Loucy (cell line): Measurements from ENCODE around the gene HDGFL2.

Source experiments
- H2AFZ ChIP-seq: fragments of 200-600 bp; sonication (generic); 2 replicates; pipeline ENCODE4 v1.6.0; 2016; ENCODE audit warnings: antibody characterized with exemption, mild to moderate bottlenecking, low read length, moderate library complexity
- H3F3A ChIP-seq: fragments of 200-600 bp; 2 replicates; pipeline ENCODE4 v1.6.0; 2016; ENCODE audit warnings: antibody characterized with exemption, low read depth, mild to moderate bottlenecking
- H3K27me3 ChIP-seq: fragments of 200-600 bp; sonication (generic); 2 replicates; pipeline ENCODE4 v1.6.1; 2014; ENCODE audit warnings: low read length, mild to moderate bottlenecking; ENCODE audit not compliant: insufficient read depth, poor library complexity, severe bottlenecking
- H3K36me3 ChIP-seq: fragments of 200-600 bp; sonication (generic); 2 replicates; pipeline ENCODE4 v1.6.1; 2016; ENCODE audit warnings: low read length; ENCODE audit not compliant: insufficient read depth
- H3K4me1 ChIP-seq: fragments of 200-600 bp; sonication (generic); 2 replicates; pipeline ENCODE4 v1.5.1; 2014; ENCODE audit warnings: low read length, mild to moderate bottlenecking; ENCODE audit not compliant: insufficient read depth, poor library complexity, severe bottlenecking
- H3K4me2 ChIP-seq: fragments of 200-600 bp; sonication (generic); 2 replicates; pipeline ENCODE4 v1.6.0; 2014; ENCODE audit warnings: antibody characterized with exemption, low read length, low read depth, mild to moderate bottlenecking; ENCODE audit not compliant: poor library complexity, severe bottlenecking
- H3K4me3 ChIP-seq: fragments of 200-600 bp; sonication (generic); 2 replicates; pipeline ENCODE4 v1.5.1; 2014; ENCODE audit warnings: low read length, mild to moderate bottlenecking, mixed read lengths; ENCODE audit not compliant: poor library complexity, severe bottlenecking
- H3K79me2 ChIP-seq: fragments of 200-600 bp; sonication (generic); 2 replicates; pipeline ENCODE4 v1.6.1; 2014; ENCODE audit warnings: low read length; ENCODE audit not compliant: insufficient read depth
- H3K9ac ChIP-seq: fragments of 200-600 bp; sonication (generic); 2 replicates; pipeline ENCODE4 v1.6.0; 2014; ENCODE audit warnings: mild to moderate bottlenecking, low read depth, low read length, moderate library complexity; ENCODE audit not compliant: poor library complexity, severe bottlenecking
- H3K9me2 ChIP-seq: fragments of 200-600 bp; sonication (generic); replicated peaks from 2 replicates; pipeline ENCODE4 v1.6.1; 2016; ENCODE audit warnings: low read depth, low read length, mixed read lengths
- H3K9me3 ChIP-seq: fragments of 200-600 bp; sonication (generic); 2 replicates; pipeline ENCODE4 v1.6.1; 2014; ENCODE audit warnings: mild to moderate bottlenecking, antibody characterized with exemption, low read length, low read depth; ENCODE audit not compliant: insufficient read depth
- H4K20me1 ChIP-seq: fragments of 200-600 bp; sonication (generic); 2 replicates; pipeline ENCODE4 v1.6.0; 2014; ENCODE audit warnings: antibody characterized with exemption, low read length, mild to moderate bottlenecking; ENCODE audit not compliant: insufficient read depth, poor library complexity, severe bottlenecking
- EZH2phosphoT487 ChIP-seq: fragments of 200-600 bp; IDR thresholded peaks from 2 replicates; pipeline ENCODE4 v1.6.1; 2018; ENCODE audit warnings: antibody characterized with exemption, mild to moderate bottlenecking, moderate library complexity, borderline replicate concordance
- TF ChIP-seq, protein P1 (sequence below): fragments of 200-600 bp; sonication (generic); conservative IDR thresholded peaks from 2 replicates; pipeline ENCODE4 v1.5.1; 2014; ENCODE audit warnings: mild to moderate bottlenecking, antibody characterized with exemption, low read length

The HDGFL2 gene

DNA sequence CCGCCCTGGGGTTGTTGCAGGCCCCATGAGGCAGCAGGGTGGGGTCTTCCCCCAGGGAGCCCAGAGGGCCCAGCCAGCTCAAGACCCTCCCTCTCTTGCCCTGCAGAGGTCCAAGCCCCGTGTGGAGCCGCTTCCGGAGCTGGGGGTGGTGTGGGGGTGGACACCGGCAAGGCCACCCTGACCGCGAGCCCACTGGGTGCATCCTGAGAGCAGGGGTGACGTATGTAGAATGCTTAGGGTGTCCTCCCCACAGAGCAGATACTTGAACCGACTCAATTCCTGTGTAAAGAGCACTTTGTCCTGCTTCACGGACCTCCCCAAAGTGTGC lies 29.3 kb upstream of the HDGFL2 start:
- Histone ChIP-seq H3K9ac (no peak overlapping the region), H3K36me3 (peaks cover 74% of the 10 kb centered on the region; the same call in 1 of the 2 replicates), H3K9me2 (no peaks in the 10 kb centered on the region), H3K4me1 (no peaks in the 10 kb centered on the region), H4K20me1 (no peaks in the 10 kb centered on the region), H3K4me2 (no peak overlapping the region), H2AFZ (no peak overlapping the region), H3K4me3 (no peak overlapping the region), H3K9me3 (no peaks in the 10 kb centered on the region), H3K27me3 (no peaks in the 10 kb centered on the region), H3F3A (no peaks in the 10 kb centered on the region), H3K79me2 (no peaks in the 10 kb centered on the region)
- TF ChIP-seq EZH2phosphoT487 = no peak
- TF ChIP-seq, protein P1, sequence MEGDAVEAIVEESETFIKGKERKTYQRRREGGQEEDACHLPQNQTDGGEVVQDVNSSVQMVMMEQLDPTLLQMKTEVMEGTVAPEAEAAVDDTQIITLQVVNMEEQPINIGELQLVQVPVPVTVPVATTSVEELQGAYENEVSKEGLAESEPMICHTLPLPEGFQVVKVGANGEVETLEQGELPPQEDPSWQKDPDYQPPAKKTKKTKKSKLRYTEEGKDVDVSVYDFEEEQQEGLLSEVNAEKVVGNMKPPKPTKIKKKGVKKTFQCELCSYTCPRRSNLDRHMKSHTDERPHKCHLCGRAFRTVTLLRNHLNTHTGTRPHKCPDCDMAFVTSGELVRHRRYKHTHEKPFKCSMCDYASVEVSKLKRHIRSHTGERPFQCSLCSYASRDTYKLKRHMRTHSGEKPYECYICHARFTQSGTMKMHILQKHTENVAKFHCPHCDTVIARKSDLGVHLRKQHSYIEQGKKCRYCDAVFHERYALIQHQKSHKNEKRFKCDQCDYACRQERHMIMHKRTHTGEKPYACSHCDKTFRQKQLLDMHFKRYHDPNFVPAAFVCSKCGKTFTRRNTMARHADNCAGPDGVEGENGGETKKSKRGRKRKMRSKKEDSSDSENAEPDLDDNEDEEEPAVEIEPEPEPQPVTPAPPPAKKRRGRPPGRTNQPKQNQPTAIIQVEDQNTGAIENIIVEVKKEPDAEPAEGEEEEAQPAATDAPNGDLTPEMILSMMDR = no peak

DNA sequence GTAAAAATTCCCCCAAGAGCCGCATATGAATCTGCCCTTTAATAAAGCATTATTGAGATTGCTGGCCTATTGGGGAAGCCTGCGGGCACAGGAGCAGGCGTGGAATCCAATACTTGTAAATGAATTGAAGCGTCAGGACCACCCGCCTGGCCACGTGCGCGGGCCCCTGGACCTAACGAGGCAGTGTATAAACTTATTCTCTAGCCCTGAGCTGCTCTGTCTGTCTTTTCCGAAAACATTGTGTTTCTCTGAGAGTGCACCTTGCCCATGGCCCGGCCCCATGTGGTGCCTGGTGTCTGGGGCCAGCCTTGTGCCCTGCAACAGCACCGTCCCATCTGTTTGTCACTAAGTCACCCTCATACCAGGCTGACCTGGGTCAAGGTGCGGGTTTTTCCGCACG lies 28.9 kb upstream of the HDGFL2 start:
- peaks cover 74% of the 10 kb centered on the region; the same call in 1 of the 2 replicates for H3K36me3 ChIP-seq

DNA sequence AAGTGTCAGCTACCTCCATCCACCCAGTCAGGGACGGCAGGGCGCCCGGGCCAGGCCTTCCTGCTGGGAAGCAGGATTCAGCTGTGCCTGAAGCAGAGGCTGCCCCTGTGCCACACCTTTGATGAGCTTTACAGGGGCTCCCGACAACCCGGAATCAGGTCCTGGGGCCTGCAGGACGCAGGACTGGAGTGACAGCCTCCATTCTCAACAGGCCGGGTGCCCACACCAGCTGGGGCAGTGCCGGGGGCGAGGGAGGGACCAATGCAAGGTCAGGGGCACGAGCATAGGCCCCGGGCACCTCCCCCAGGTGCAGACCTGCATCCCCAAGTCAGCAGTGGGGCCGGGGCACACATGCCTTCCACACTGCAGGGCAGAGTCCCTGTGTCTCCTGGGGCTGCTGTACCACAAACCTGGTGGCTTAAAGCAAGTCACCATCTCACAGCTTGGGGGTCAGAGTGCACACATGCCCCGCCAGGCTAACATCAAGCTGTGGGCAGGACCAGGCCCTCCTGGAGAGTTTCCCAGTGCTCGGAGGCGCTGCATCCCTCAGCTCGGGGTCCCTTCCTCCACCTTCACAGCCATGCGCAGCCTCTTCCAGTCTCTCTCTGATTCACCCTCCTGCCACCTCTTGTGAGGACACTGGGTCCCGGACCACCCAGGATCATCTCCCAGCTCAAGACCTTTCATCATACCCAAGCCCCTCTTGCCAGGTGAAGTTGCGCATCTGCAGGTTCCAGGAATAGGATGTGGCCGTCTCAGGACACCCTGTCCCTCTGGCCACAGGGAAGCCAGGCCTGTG lies 27.9 kb upstream of the HDGFL2 start:
- H3K27me3 ChIP-seq = no peaks in the 10 kb centered on the region
- no peak overlapping the region for H3K9ac ChIP-seq
- H3K4me1 ChIP-seq = no peaks in the 10 kb centered on the region
- no peaks in the 10 kb centered on the region for H4K20me1 ChIP-seq
- no peak overlapping the region for H3K4me3 ChIP-seq
- no peaks in the 10 kb centered on the region for H3K79me2 ChIP-seq
- no peaks in the 10 kb centered on the region for H3K9me2 ChIP-seq
- H2AFZ ChIP-seq = no peak overlapping the region
- TF ChIP-seq EZH2phosphoT487 = no peak
- TF ChIP-seq, protein P1 = no peak
- no peaks in the 10 kb centered on the region for H3F3A ChIP-seq
- no peak overlapping the region for H3K4me2 ChIP-seq
- H3K9me3 ChIP-seq = no peaks in the 10 kb centered on the region
- H3K36me3 ChIP-seq = peaks cover 79% of the 10 kb centered on the region; the same call in 1 of the 2 replicates

More for the DNA sequence above, 28.9 kb upstream of the HDGFL2 start:
- no peak overlapping the region for H3K9ac ChIP-seq
- no peak overlapping the region for H3K4me3 ChIP-seq
- H3K4me1 ChIP-seq = no peaks in the 10 kb centered on the region
- no peaks in the 10 kb centered on the region for H4K20me1 ChIP-seq
- H3K9me2 ChIP-seq = no peaks in the 10 kb centered on the region
- no peak for TF ChIP-seq EZH2phosphoT487
- TF ChIP-seq, protein P1 = no peak
- H3K27me3 ChIP-seq = no peaks in the 10 kb centered on the region
- H3K9me3 ChIP-seq = no peaks in the 10 kb centered on the region
- no peak overlapping the region for H2AFZ ChIP-seq
- H3K79me2 ChIP-seq = no peaks in the 10 kb centered on the region
- H3K4me2 ChIP-seq = no peak overlapping the region
- H3F3A ChIP-seq = no peaks in the 10 kb centered on the region
